ENCODE results near the gene NRXN2. TPM values are rescaled to one million over a fixed set of nuclear protein-coding genes. Genes with fewer than 3 reads are reported as not detected.

The NRXN2 gene
- total RNA-seq, 2 donors from 2014 or later: 0.85 to 1.4 TPM

- H3K4me3 ChIP-seq: no peak overlapping the region
- H3K36me3 ChIP-seq: no peaks in the 10 kb centered on the region
- H3K4me1 ChIP-seq: peaks cover 0 to 8% of the 10 kb centered on the region in 2 donors
- no peak for DNase-seq (ENCODE audit: low spot score)
- H3K9me3 ChIP-seq: no peaks in the 10 kb centered on the region
- no peak overlapping the region for H3K27ac ChIP-seq
- peaks cover 3% of the 10 kb centered on the region in 2 donors for H3K27me3 ChIP-seq
- no peak for TF ChIP-seq CTCF (IDR thresholded peaks at IDR 0.05)
Observed at GRCh38 chr11:64722141-64723065, 594 bp downstream of the NRXN2 start.

GRCh38 chr11:64721359-64721699 is 1.7 kb downstream of the NRXN2 start:
- Histone ChIP-seq H3K9me3 (no peaks in the 10 kb centered on the region), H3K27me3 (peaks cover 3% of the 10 kb centered on the region in 2 donors), H3K4me1 (peaks cover 0 to 8% of the 10 kb centered on the region in 2 donors), H3K36me3 (no peaks in the 10 kb centered on the region), H3K27ac (no peak overlapping the region), H3K4me3 (no peak overlapping the region)
- no peak for DNase-seq (ENCODE audit: low spot score)
- no peak for TF ChIP-seq CTCF (IDR thresholded peaks at IDR 0.05)

GRCh38 chr11:64720640-64721358 is 2.2 kb downstream of the NRXN2 start:
- no peak overlapping the region for H3K27ac ChIP-seq
- peaks cover 3% of the 10 kb centered on the region in 2 donors for H3K27me3 ChIP-seq
- no peak overlapping the region for H3K4me3 ChIP-seq
- no peaks in the 10 kb centered on the region for H3K9me3 ChIP-seq
- no peak for TF ChIP-seq CTCF (IDR thresholded peaks at IDR 0.05)
- no peak for DNase-seq (ENCODE audit: low spot score)
- no peaks in the 10 kb centered on the region for H3K36me3 ChIP-seq
- H3K4me1 ChIP-seq: peaks cover 0 to 8% of the 10 kb centered on the region in 2 donors

- no peaks in the 10 kb centered on the region for H3K9me3 ChIP-seq
- no peak overlapping the region for H3K27ac ChIP-seq
- TF ChIP-seq CTCF (IDR thresholded peaks at IDR 0.05): no peak
- H3K4me1 ChIP-seq: peaks cover 0 to 8% of the 10 kb centered on the region in 2 donors
- peaks cover 3% of the 10 kb centered on the region in 2 donors for H3K27me3 ChIP-seq
- no peak overlapping the region for H3K4me3 ChIP-seq
- DNase-seq (ENCODE audit: low spot score): no peak
- H3K36me3 ChIP-seq: no peaks in the 10 kb centered on the region
Observed at GRCh38 chr11:64720167-64720566, 2.8 kb downstream of the NRXN2 start.

- no peaks in the 10 kb centered on the region for H3K36me3 ChIP-seq
- H3K4me1 ChIP-seq: peaks cover 0 to 8% of the 10 kb centered on the region in 2 donors
- peaks cover 3% of the 10 kb centered on the region in 2 donors for H3K27me3 ChIP-seq
- no peak for TF ChIP-seq CTCF (IDR thresholded peaks at IDR 0.05)
- H3K9me3 ChIP-seq: no peaks in the 10 kb centered on the region
- no peak overlapping the region for H3K4me3 ChIP-seq
- no peak overlapping the region for H3K27ac ChIP-seq
- no peak for DNase-seq (ENCODE audit: low spot score)
Observed at GRCh38 chr11:64719406-64719805, 3.6 kb downstream of the NRXN2 start.

Measured in right atrium auricular region (tissue), 2 donors.